ENCODE data around the gene ENGASE. TPM values are rescaled to one million over a fixed set of nuclear protein-coding genes. Genes with fewer than 3 reads are reported as not detected.
"Not testable (repeated sequence)": the region's sequence is repeated elsewhere in the genome, so short reads cannot be mapped to it uniquely, and the experiment has no call there.

Gene ENGASE
- polyA plus RNA-seq = 6.4 TPM

GRCh38 chr17:79074649-79075445 is at the start of gene ENGASE:
Gene ENGASE (plus strand): TSS chr17:79074824. CDS start chr17:79074945, 121 bp downstream.
- Mint-ChIP-seq H3K4me3 (peak within 1 kb of the TSS; percentile 79 to 97 (median 92)), H3K27ac (peak within 1 kb of the TSS; percentile 69 to 95 (median 79))

GRCh38 chr17:79024901-79025737 is 49.5 kb upstream of the ENGASE start:
- Mint-ChIP-seq H3K36me3 (peaks cover 2% of the 10 kb centered on the region), H3K4me1 (peaks cover 0 to 5% (median 3%) of the 10 kb centered on the region in 3 donors), H3K27me3 (peaks cover 44% of the 10 kb centered on the region), H3K9me3 (no peaks in the 10 kb centered on the region), H3K4me3 (peak overlapping the region in 3 of 4 donors; percentile 22 to 87 (median 71)), H3K27ac (no peak overlapping the region)

More at GRCh38 chr17:79074649-79075445, at the start of gene ENGASE:
- peaks cover 9 to 11% (median 11%) of the 10 kb centered on the region in 3 donors for H3K4me1 Mint-ChIP-seq
- H3K27me3 Mint-ChIP-seq = peaks cover 4% of the 10 kb centered on the region
- H3K36me3 Mint-ChIP-seq = no peaks in the 10 kb centered on the region
- H3K9me3 Mint-ChIP-seq = no peaks in the 10 kb centered on the region

GRCh38 chr17:79026376-79027273 is 48.0 kb upstream of the ENGASE start:
- Mint-ChIP-seq H3K9me3 (no peaks in the 10 kb centered on the region), H3K27ac (peak overlapping the region in 1 of 3 donors; percentile 12), H3K36me3 (peaks cover 2% of the 10 kb centered on the region), H3K4me3 (peak overlapping the region in 1 of 4 donors; percentile 3), H3K27me3 (peaks cover 49% of the 10 kb centered on the region), H3K4me1 (peaks cover 0 to 5% (median 4%) of the 10 kb centered on the region in 3 donors)

- Mint-ChIP-seq H3K27me3 (peaks cover 56% of the 10 kb centered on the region), H3K4me1 (peaks cover 0 to 6% (median 5%) of the 10 kb centered on the region in 3 donors), H3K9me3 (no peaks in the 10 kb centered on the region), H3K36me3 (peaks cover 4% of the 10 kb centered on the region), H3K27ac (peak overlapping the region in 1 of 3 donors; percentile 12), H3K4me3 (no peak overlapping the region)
Measured at GRCh38 chr17:79027274-79027924, 47.2 kb upstream of the ENGASE start.

- Mint-ChIP-seq H3K27me3 (peaks cover 57% of the 10 kb centered on the region), H3K9me3 (no peaks in the 10 kb centered on the region), H3K4me3 (no peak overlapping the region), H3K27ac (no peak overlapping the region), H3K36me3 (peaks cover 5% of the 10 kb centered on the region), H3K4me1 (peaks cover 0 to 6% (median 5%) of the 10 kb centered on the region in 3 donors)
Measured at GRCh38 chr17:79027925-79028491, 46.6 kb upstream of the ENGASE start.

- Mint-ChIP-seq H3K36me3 (peaks cover 5% of the 10 kb centered on the region), H3K27ac (no peak overlapping the region), H3K4me1 (peaks cover 0 to 5% (median 4%) of the 10 kb centered on the region in 3 donors), H3K27me3 (peaks cover 53% of the 10 kb centered on the region), H3K4me3 (no peak overlapping the region), H3K9me3 (no peaks in the 10 kb centered on the region)
Measured at GRCh38 chr17:79028496-79029326, 45.9 kb upstream of the ENGASE start.

GRCh38 chr17:79029327-79030009 is 45.2 kb upstream of the ENGASE start:
- H3K4me1 Mint-ChIP-seq = peaks cover 0 to 4% (median 2%) of the 10 kb centered on the region in 3 donors
- H3K27me3 Mint-ChIP-seq = peaks cover 48% of the 10 kb centered on the region
- H3K9me3 Mint-ChIP-seq = no peaks in the 10 kb centered on the region
- H3K36me3 Mint-ChIP-seq = peaks cover 3% of the 10 kb centered on the region
- no peak overlapping the region for H3K4me3 Mint-ChIP-seq
- no peak overlapping the region for H3K27ac Mint-ChIP-seq

- not testable (repeated sequence) for H3K4me1 Mint-ChIP-seq, H3K9me3 Mint-ChIP-seq, H3K4me3 Mint-ChIP-seq, H3K36me3 Mint-ChIP-seq
- H3K27ac Mint-ChIP-seq = peak overlapping the region in 1 of 3 donors; percentile 78
- peaks cover 40% of the 10 kb centered on the region for H3K27me3 Mint-ChIP-seq
Measured at GRCh38 chr17:79030636-79031035, 44.0 kb upstream of the ENGASE start.

- H3K27ac Mint-ChIP-seq = peak overlapping the region in 1 of 3 donors; percentile 82
- H3K36me3 Mint-ChIP-seq = peaks cover 3% of the 10 kb centered on the region
- no peak overlapping the region for H3K4me3 Mint-ChIP-seq
- peaks cover 0 to 3% (median 0%) of the 10 kb centered on the region in 3 donors for H3K4me1 Mint-ChIP-seq
- H3K9me3 Mint-ChIP-seq = no peaks in the 10 kb centered on the region
- H3K27me3 Mint-ChIP-seq = peaks cover 34% of the 10 kb centered on the region
Measured at GRCh38 chr17:79031996-79032875, 42.4 kb upstream of the ENGASE start.

GRCh38 chr17:79033046-79033616 is 41.5 kb upstream of the ENGASE start:
- Mint-ChIP-seq H3K27ac (peak overlapping the region in 1 of 3 donors; percentile 82), H3K4me3 (no peak overlapping the region), H3K36me3 (peaks cover 3% of the 10 kb centered on the region), H3K27me3 (peaks cover 25% of the 10 kb centered on the region), H3K4me1 (peaks cover 0 to 3% (median 0%) of the 10 kb centered on the region in 3 donors), H3K9me3 (no peaks in the 10 kb centered on the region)

- peaks cover 28% of the 10 kb centered on the region for H3K27me3 Mint-ChIP-seq
- H3K36me3 Mint-ChIP-seq = peaks cover 3% of the 10 kb centered on the region
- peaks cover 0 to 3% (median 0%) of the 10 kb centered on the region in 3 donors for H3K4me1 Mint-ChIP-seq
- H3K9me3 Mint-ChIP-seq = no peaks in the 10 kb centered on the region
- peak overlapping the region in 1 of 3 donors; percentile 82 for H3K27ac Mint-ChIP-seq
- H3K4me3 Mint-ChIP-seq = no peak overlapping the region
Measured at GRCh38 chr17:79033741-79034501, 40.7 kb upstream of the ENGASE start.

All from IgD-negative memory B cell (primary cell).